WTC11 (cell line): ENCODE results near the gene ELFN2. TPM values are rescaled to one million over a fixed set of nuclear protein-coding genes. Genes with fewer than 3 reads are reported as not detected.

Experiments used
- ATAC-seq: fragments of 200-7000 bp; cut with Tn5 transposase; 2 replicates; pipeline ENCODE4 v1.10.0; 2021; ENCODE audit warnings: mild to moderate bottlenecking, moderate library complexity
- CTCF ChIA-PET: fragments of 300-600 bp; sonication (Branson Sonifier 250); formaldehyde crosslinking; loops from one replicate; lab custom pipeline; 2021; ENCODE audit warnings: antibody characterized with exemption; lab: Charles Lee
- POLR2A ChIA-PET: fragments of 350-600 bp; sonication (Branson Sonifier 250); formaldehyde crosslinking; loops from one replicate; lab custom pipeline; 2021; ENCODE audit warnings: antibody characterized with exemption; lab: Charles Lee
- DNase-seq: peaks from one replicate; pipeline ENCODE4 v3.0.0; 2021; ENCODE audit warnings: low spot score
- H3K27ac Mint-ChIP-seq: 2 replicates; pipeline ENCODE4 v1.8.0; 2021; ENCODE audit warnings: mixed read lengths
- H3K27me3 Mint-ChIP-seq: 2 replicates; pipeline ENCODE4 v1.8.0; 2021; ENCODE audit warnings: low read depth, mild to moderate bottlenecking, moderate library complexity, mixed read lengths
- H3K36me3 Mint-ChIP-seq: 2 replicates; pipeline ENCODE4 v1.8.0; 2021; ENCODE audit warnings: mixed read lengths
- H3K4me1 Mint-ChIP-seq: 2 replicates; pipeline ENCODE4 v1.8.0; 2022; ENCODE audit warnings: mixed read lengths
- H3K4me3 Mint-ChIP-seq: 2 replicates; pipeline ENCODE4 v1.8.0; 2021; ENCODE audit warnings: mild to moderate bottlenecking, moderate library complexity, mixed read lengths
- H3K9me3 Mint-ChIP-seq: 2 replicates; pipeline ENCODE4 v1.8.0; 2021; ENCODE audit warnings: mixed read lengths
- AR ChIP-seq: fragments of 250-450 bp; sonication (Bioruptor Pico); IDR thresholded peaks from 2 replicates; pipeline ENCODE4 v1.9.0; 2021; ENCODE audit warnings: mild to moderate bottlenecking
- CDX4 ChIP-seq: fragments of 250-450 bp; sonication (Bioruptor Pico); IDR thresholded peaks from 2 replicates; pipeline ENCODE4 v1.9.0; 2021; ENCODE audit warnings: moderate library complexity, mild to moderate bottlenecking, inconsistent platforms, borderline replicate concordance
- FOXK1 ChIP-seq: sonication (generic); formaldehyde crosslinking; IDR thresholded peaks from 2 replicates; pipeline ENCODE4 v1.8.0; 2022; ENCODE audit warnings: mild to moderate bottlenecking, moderate library complexity, missing genetic modification reagents
- GABPB1 ChIP-seq: sonication (generic); formaldehyde crosslinking; IDR thresholded peaks from 2 replicates; pipeline ENCODE4 v1.8.1; 2023; ENCODE audit warnings: mild to moderate bottlenecking, missing genetic modification reagents
- GTF2I ChIP-seq: fragments of 250-450 bp; sonication (Bioruptor Pico); conservative IDR thresholded peaks from 2 replicates; pipeline ENCODE4 v1.4.0; 2021; ENCODE audit warnings: mild to moderate bottlenecking
- HMGXB4 ChIP-seq: sonication (generic); formaldehyde crosslinking; IDR thresholded peaks from 2 replicates; pipeline ENCODE4 v1.8.1; 2023; ENCODE audit warnings: mild to moderate bottlenecking, moderate library complexity, missing genetic modification reagents
- JUN ChIP-seq: sonication (generic); formaldehyde crosslinking; IDR thresholded peaks from 2 replicates; pipeline ENCODE4 v1.8.0; 2023; ENCODE audit warnings: mild to moderate bottlenecking, missing genetic modification reagents
- NFE2L1 ChIP-seq: sonication (generic); formaldehyde crosslinking; IDR thresholded peaks from 2 replicates; pipeline ENCODE4 v1.8.1; 2023; ENCODE audit warnings: missing genetic modification reagents
- NFYB ChIP-seq: sonication (generic); formaldehyde crosslinking; conservative IDR thresholded peaks from 2 replicates; pipeline ENCODE4 v1.8.0; 2022; ENCODE audit warnings: low read depth, missing genetic modification reagents
- PRDM15 ChIP-seq: sonication (generic); formaldehyde crosslinking; IDR thresholded peaks from 2 replicates; pipeline ENCODE4 v1.8.0; 2022; ENCODE audit warnings: missing genetic modification reagents
- SMAD4 ChIP-seq: sonication (generic); formaldehyde crosslinking; IDR thresholded peaks from 2 replicates; pipeline ENCODE4 v1.8.0; 2022; ENCODE audit warnings: mild to moderate bottlenecking, missing genetic modification reagents
- SOX15 ChIP-seq: fragments of 250-450 bp; sonication (Bioruptor Pico); IDR thresholded peaks from 2 replicates; pipeline ENCODE4 v1.9.0; 2021; ENCODE audit warnings: mild to moderate bottlenecking
- STAT6 ChIP-seq: sonication (generic); formaldehyde crosslinking; conservative IDR thresholded peaks from 2 replicates; pipeline ENCODE4 v1.8.1; 2023; ENCODE audit warnings: mild to moderate bottlenecking, low read depth, missing genetic modification reagents, moderate library complexity
- ZNF671 ChIP-seq: fragments of 250-450 bp; sonication (Bioruptor Pico); IDR thresholded peaks from 2 replicates; pipeline ENCODE4 v1.8.0; 2021; ENCODE audit warnings: mild to moderate bottlenecking
- total RNA-seq: library from RNA; stranded (reverse); gene quantifications from 3 replicates; pipeline ENCODE4 v1.2.3, GENCODE V29; 2021

Gene ELFN2
- total RNA-seq, 1 experiment from 2014 or later: 0.87 TPM

GRCh38 chr22:37326726-37327125 is 100.6 kb downstream of the ELFN2 start:
- Mint-ChIP-seq H3K9me3 (no peaks in the 10 kb centered on the region), H3K27me3 (peaks cover 51% of the 10 kb centered on the region), H3K4me3 (no peak overlapping the region), H3K4me1 (peaks cover 29% of the 10 kb centered on the region), H3K36me3 (no peaks in the 10 kb centered on the region), H3K27ac (no peak overlapping the region)
- TF ChIP-seq FOXK1 (CRISPR knock-in tag) (no peak), SMAD4 (CRISPR knock-in tag) (no peak), STAT6 (no peak), AR (no peak), GABPB1 (CRISPR knock-in tag) (no peak), ZNF671 (CRISPR knock-in tag) (no peak), GTF2I (CRISPR knock-in tag) (no peak), JUN (CRISPR knock-in tag) (no peak), NFYB (CRISPR knock-in tag) (no peak), PRDM15 (CRISPR knock-in tag) (no peak), NFE2L1 (CRISPR knock-in tag) (no peak), HMGXB4 (no peak), CDX4 (no peak)
- no peak for ATAC-seq
- POLR2A ChIA-PET: no interaction called here
- DNase-seq: no peak
- CTCF ChIA-PET: interaction anchor here (1.0 kb wide), 2 partner anchors 102 to 146 kb away, joined by 3 to 4 read pairs; no protein-coding TSS in a partner anchor

- ChIA-PET CTCF (interaction anchor here (0.6 to 2.5 kb wide), 7 partner anchors 9 to 267 kb away, joined by 3 to 11 read pairs (median 5); no protein-coding TSS in a partner anchor), POLR2A (no interaction called here)
- Mint-ChIP-seq H3K36me3 (no peaks in the 10 kb centered on the region), H3K4me1 (peaks cover 24% of the 10 kb centered on the region), H3K4me3 (peak overlapping the region; percentile 22; the same call in 1 of the 2 replicates), H3K27ac (no peak overlapping the region), H3K27me3 (peaks cover 51% of the 10 kb centered on the region), H3K9me3 (no peaks in the 10 kb centered on the region)
- peak; percentile 24 for ATAC-seq
- TF ChIP-seq SMAD4 (CRISPR knock-in tag): no peak
- no peak for TF ChIP-seq SOX15 (CRISPR knock-in tag)
- DNase-seq: no peak
Measured at GRCh38 chr22:37325039-37325395, 102.3 kb downstream of the ELFN2 start.
